Activated T-cell treated with anti-CD3 and anti-CD28 coated beads, Interleukin-2, amount 50 U/mL, for 24 hours (primary cell): Measurements from ENCODE around the gene RGS7.
"Not testable (repeated sequence)": the region's sequence is repeated elsewhere in the genome, so short reads cannot be mapped to it uniquely, and the experiment has no call there.

Experiments
- DNase-seq: peaks from one replicate; pipeline ENCODE4 v3.0.0-alpha.2; 2020
- H3K27ac Mint-ChIP-seq: 2 replicates; pipeline ENCODE4 v1.8.0; 2020; ENCODE audit warnings: mild to moderate bottlenecking, mixed read lengths
- H3K27me3 Mint-ChIP-seq: 2 replicates; pipeline ENCODE4 v1.8.0; 2020; ENCODE audit warnings: mixed read lengths
- H3K36me3 Mint-ChIP-seq: 2 replicates; pipeline ENCODE4 v1.8.0; 2020; ENCODE audit warnings: low read depth, mixed read lengths
- H3K4me1 Mint-ChIP-seq: 2 replicates; pipeline ENCODE4 v1.8.0; 2020; ENCODE audit warnings: low read depth, mixed read lengths
- H3K4me3 Mint-ChIP-seq: 2 replicates; pipeline ENCODE4 v1.8.0; 2020; ENCODE audit warnings: mild to moderate bottlenecking, moderate library complexity, mixed read lengths
- H3K9me3 Mint-ChIP-seq: 2 replicates; pipeline ENCODE4 v1.8.0; 2020; ENCODE audit warnings: mixed read lengths

Gene RGS7

DNA sequence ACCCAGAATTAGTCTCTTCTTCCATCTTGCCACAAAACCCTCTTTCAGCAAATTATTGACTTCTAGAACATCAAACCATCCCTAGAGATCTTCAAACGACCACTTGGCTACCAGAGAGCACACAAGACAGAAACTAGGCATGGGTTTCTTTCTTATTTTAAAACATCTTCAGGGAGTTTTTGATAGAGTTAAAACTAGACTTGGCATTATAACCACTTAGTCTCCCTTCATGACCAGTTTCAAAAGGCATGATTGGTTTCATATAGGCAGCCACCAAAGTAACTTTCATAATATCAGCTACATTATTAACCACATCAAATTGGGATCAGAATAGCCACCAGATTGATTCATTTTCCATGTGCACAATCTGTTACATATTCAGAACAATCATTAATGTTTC is 376.7 kb downstream of the RGS7 start:
- H3K27me3 Mint-ChIP-seq: no peaks in the 10 kb centered on the region
- H3K4me1 Mint-ChIP-seq: no peaks in the 10 kb centered on the region
- H3K27ac Mint-ChIP-seq: no peak overlapping the region
- H3K9me3 Mint-ChIP-seq: peaks cover 2% of the 10 kb centered on the region
- DNase-seq: no peak
- H3K4me3 Mint-ChIP-seq: no peak overlapping the region
- H3K36me3 Mint-ChIP-seq: no peaks in the 10 kb centered on the region

- Mint-ChIP-seq H3K4me3 (no peak overlapping the region), H3K4me1 (no peaks in the 10 kb centered on the region), H3K36me3 (no peaks in the 10 kb centered on the region), H3K27me3 (no peaks in the 10 kb centered on the region), H3K9me3 (peaks cover 2% of the 10 kb centered on the region), H3K27ac (no peak overlapping the region)
- DNase-seq: no peak
Measured at GRCh38 chr1:240976685-240977084, 380.3 kb downstream of the RGS7 start.

DNA sequence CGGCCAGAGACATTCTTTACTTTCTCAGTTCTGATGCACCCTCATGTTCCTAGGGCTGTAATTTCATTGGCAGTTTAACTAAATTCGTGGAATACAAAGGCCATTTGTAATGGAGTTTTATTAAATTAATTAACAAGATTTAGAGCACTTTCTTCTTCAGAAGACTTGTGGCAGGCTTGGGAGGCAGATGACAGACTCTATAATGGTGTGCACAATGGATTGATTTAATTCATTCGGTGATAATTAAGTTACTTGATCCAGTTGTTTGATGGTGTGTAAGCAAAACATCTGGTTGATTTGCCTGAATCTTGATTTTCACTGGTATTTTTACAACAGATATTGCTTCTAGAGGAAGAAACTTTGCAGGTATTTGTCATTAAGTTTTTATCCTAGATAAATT is 383.1 kb downstream of the RGS7 start:
- Mint-ChIP-seq H3K4me3 (no peak overlapping the region), H3K36me3 (no peaks in the 10 kb centered on the region), H3K27me3 (no peaks in the 10 kb centered on the region), H3K9me3 (peaks cover 5% of the 10 kb centered on the region), H3K27ac (no peak overlapping the region), H3K4me1 (no peaks in the 10 kb centered on the region)
- DNase-seq: no peak

- not testable (repeated sequence) for H3K4me3 Mint-ChIP-seq, H3K27me3 Mint-ChIP-seq, H3K36me3 Mint-ChIP-seq, DNase-seq, H3K27ac Mint-ChIP-seq, H3K4me1 Mint-ChIP-seq, H3K9me3 Mint-ChIP-seq
Measured at GRCh38 chr1:240972059-240972458, 384.9 kb downstream of the RGS7 start.

- no peaks in the 10 kb centered on the region for H3K27me3 Mint-ChIP-seq
- H3K27ac Mint-ChIP-seq: no peak overlapping the region
- DNase-seq: no peak
- no peaks in the 10 kb centered on the region for H3K4me1 Mint-ChIP-seq
- no peak overlapping the region for H3K4me3 Mint-ChIP-seq
- no peaks in the 10 kb centered on the region for H3K36me3 Mint-ChIP-seq
- H3K9me3 Mint-ChIP-seq: peaks cover 3% of the 10 kb centered on the region
Measured at GRCh38 chr1:240970253-240970652, 386.8 kb downstream of the RGS7 start.

GRCh38 chr1:240968864-240969263 is 388.1 kb downstream of the RGS7 start:
- no peaks in the 10 kb centered on the region for H3K4me1 Mint-ChIP-seq
- no peaks in the 10 kb centered on the region for H3K27me3 Mint-ChIP-seq
- peaks cover 3% of the 10 kb centered on the region for H3K9me3 Mint-ChIP-seq
- no peaks in the 10 kb centered on the region for H3K36me3 Mint-ChIP-seq
- no peak for DNase-seq
- H3K27ac Mint-ChIP-seq: no peak overlapping the region
- H3K4me3 Mint-ChIP-seq: no peak overlapping the region

GRCh38 chr1:240967070-240967724 is 389.8 kb downstream of the RGS7 start:
- DNase-seq: no peak
- Mint-ChIP-seq H3K27ac (no peak overlapping the region), H3K27me3 (no peaks in the 10 kb centered on the region), H3K9me3 (peaks cover 3% of the 10 kb centered on the region), H3K4me3 (no peak overlapping the region), H3K36me3 (no peaks in the 10 kb centered on the region), H3K4me1 (no peaks in the 10 kb centered on the region)

DNA sequence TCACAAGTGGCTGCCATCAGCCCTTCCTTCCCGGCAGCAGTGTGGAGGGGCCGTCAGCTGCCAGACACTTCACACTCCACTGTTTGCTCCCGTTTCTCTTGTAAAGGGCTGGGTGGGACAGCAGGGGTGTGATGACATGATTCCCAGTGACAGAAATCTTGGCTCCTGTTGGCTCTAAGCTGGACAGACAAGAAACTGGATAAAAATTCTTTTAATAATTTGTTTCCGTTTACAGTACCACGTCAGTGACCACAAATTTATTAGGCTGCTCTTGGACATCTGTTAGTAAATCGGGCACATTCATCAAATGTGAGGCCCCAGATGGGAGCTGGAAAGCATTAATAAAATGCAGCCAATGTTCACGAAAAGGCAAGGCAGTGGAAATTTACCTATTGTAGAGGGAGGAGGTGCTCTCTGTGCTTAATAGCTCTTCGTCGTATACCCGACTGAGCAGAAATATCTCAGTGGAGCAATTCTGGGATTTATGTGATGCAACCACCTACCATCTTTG is 391.4 kb downstream of the RGS7 start:
- no peak overlapping the region for H3K4me3 Mint-ChIP-seq
- H3K27ac Mint-ChIP-seq: no peak overlapping the region
- no peaks in the 10 kb centered on the region for H3K36me3 Mint-ChIP-seq
- H3K27me3 Mint-ChIP-seq: no peaks in the 10 kb centered on the region
- no peaks in the 10 kb centered on the region for H3K9me3 Mint-ChIP-seq
- no peaks in the 10 kb centered on the region for H3K4me1 Mint-ChIP-seq
- no peak for DNase-seq

- Mint-ChIP-seq H3K36me3 (no peaks in the 10 kb centered on the region), H3K4me1 (no peaks in the 10 kb centered on the region), H3K27me3 (no peaks in the 10 kb centered on the region), H3K9me3 (no peaks in the 10 kb centered on the region), H3K27ac (no peak overlapping the region), H3K4me3 (no peak overlapping the region)
- no peak for DNase-seq
Measured at GRCh38 chr1:240962086-240962485, 394.9 kb downstream of the RGS7 start.

- no peaks in the 10 kb centered on the region for H3K36me3 Mint-ChIP-seq
- H3K4me1 Mint-ChIP-seq: no peaks in the 10 kb centered on the region
- no peak overlapping the region for H3K4me3 Mint-ChIP-seq
- DNase-seq: no peak
- no peaks in the 10 kb centered on the region for H3K27me3 Mint-ChIP-seq
- no peak overlapping the region for H3K27ac Mint-ChIP-seq
- no peaks in the 10 kb centered on the region for H3K9me3 Mint-ChIP-seq
Measured at GRCh38 chr1:240956424-240956823, 400.6 kb downstream of the RGS7 start.

- no peak for DNase-seq
- Mint-ChIP-seq H3K4me1 (no peaks in the 10 kb centered on the region), H3K27me3 (no peaks in the 10 kb centered on the region), H3K9me3 (no peaks in the 10 kb centered on the region), H3K27ac (no peak overlapping the region), H3K4me3 (no peak overlapping the region), H3K36me3 (no peaks in the 10 kb centered on the region)
Measured at GRCh38 chr1:240956020-240956419, 401.0 kb downstream of the RGS7 start.

DNA sequence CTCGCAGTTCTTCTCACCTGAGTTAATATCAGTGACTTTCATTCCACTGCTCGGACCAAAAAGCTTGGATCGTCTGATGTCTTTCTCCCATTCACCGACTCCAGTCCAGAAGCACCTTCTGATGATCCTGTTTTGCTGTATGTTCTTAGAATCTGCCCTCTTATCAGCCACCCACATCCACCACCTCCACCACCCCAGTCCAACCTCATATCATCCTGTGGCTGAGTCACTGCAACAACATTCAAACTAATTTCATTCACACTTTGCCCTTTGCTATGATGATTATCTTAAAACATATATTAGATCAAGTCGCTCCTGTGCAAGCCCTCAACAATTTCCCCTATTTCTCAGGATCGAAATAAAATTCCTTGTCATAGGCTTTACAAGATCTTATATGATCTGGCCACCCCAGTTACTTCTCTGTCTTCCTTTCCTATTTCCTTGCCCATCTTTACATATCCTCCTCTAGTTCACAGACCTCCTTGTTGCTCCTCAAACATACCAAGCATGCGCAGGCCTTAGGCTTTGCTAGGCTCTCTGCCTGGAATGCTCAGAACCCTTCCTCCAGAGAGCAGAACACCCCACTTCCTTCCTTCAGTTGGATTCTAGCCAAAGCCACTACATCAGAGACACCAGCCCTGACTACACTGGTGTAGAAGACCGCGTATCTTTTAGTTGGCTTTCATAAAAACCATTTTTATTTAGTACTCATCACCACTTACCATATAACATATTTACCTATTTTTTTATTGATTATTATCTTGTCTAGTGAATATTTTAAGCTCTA is 409.4 kb downstream of the RGS7 start:
- Mint-ChIP-seq H3K27me3 (no peaks in the 10 kb centered on the region), H3K4me3 (no peak overlapping the region), H3K36me3 (no peaks in the 10 kb centered on the region), H3K9me3 (no peaks in the 10 kb centered on the region), H3K27ac (no peak overlapping the region), H3K4me1 (no peaks in the 10 kb centered on the region)
- no peak for DNase-seq

DNA sequence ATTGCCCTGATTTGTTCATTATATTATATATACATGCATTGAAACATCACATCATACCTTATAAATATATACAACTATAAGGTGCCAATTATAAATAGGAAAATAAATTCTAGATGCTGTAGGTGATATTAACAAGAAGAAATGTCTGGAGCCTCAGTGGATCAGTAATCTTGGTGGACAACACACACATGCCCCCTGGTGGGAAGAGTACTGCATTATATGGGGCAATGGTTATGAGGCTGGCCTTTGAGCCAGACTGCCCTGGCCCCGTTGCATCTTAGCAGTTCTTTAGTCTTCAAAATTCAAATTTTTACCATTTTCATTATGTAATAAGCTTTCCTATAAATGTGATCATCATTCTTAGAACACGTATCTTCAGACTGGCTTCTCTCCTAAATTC is 410.1 kb downstream of the RGS7 start:
- no peak for DNase-seq
- Mint-ChIP-seq H3K36me3 (no peaks in the 10 kb centered on the region), H3K4me3 (no peak overlapping the region), H3K4me1 (no peaks in the 10 kb centered on the region), H3K27me3 (no peaks in the 10 kb centered on the region), H3K9me3 (no peaks in the 10 kb centered on the region), H3K27ac (no peak overlapping the region)

- peaks cover 3% of the 10 kb centered on the region for H3K9me3 Mint-ChIP-seq
- no peak overlapping the region for H3K4me3 Mint-ChIP-seq
- no peaks in the 10 kb centered on the region for H3K27me3 Mint-ChIP-seq
- no peak overlapping the region for H3K27ac Mint-ChIP-seq
- H3K4me1 Mint-ChIP-seq: no peaks in the 10 kb centered on the region
- no peaks in the 10 kb centered on the region for H3K36me3 Mint-ChIP-seq
- DNase-seq: no peak
Measured at GRCh38 chr1:240942901-240943300, 414.1 kb downstream of the RGS7 start.

DNA sequence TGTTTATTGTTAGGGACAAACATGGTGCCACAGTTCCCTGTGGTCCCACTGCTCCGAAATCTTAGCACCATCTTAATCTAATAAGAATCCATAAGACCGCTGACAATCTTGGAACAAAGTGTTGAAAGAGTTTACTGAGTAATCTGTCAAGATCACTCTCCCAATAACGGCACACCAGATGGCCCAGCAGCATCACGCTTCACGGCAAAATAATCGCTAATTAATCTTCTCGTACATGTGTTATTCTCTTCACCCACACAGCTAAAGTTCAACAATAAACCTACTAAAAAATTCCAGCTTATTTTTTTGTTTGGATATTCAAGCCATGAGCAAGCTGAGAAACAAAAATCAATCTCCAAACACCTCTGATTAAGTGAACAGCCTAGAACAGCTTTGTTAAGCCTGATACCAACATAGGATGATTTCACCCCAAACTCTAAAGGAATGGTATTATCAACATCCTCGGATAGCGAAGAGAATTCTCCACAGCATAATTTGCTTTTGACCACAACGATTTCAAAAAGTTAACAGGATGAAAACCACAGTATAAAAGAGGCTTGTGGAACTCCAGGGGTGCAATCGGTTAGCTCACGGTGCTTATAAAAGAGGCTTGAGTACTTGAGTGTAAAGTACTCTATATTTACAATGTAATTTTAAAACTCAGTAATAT is 415.2 kb downstream of the RGS7 start:
- Mint-ChIP-seq H3K27me3 (no peaks in the 10 kb centered on the region), H3K27ac (no peak overlapping the region), H3K36me3 (no peaks in the 10 kb centered on the region), H3K4me3 (no peak overlapping the region), H3K4me1 (no peaks in the 10 kb centered on the region), H3K9me3 (peaks cover 12% of the 10 kb centered on the region)
- DNase-seq: no peak
